ENCODE data around the gene PACRG. TPM values are rescaled to one million over a fixed set of nuclear protein-coding genes. Genes with fewer than 3 reads are reported as not detected.

PACRG gene
- total and polyA plus RNA-seq, 8 donors: 1.8 to 28.6 (median 3.2) TPM; not detected in 2

DNA sequence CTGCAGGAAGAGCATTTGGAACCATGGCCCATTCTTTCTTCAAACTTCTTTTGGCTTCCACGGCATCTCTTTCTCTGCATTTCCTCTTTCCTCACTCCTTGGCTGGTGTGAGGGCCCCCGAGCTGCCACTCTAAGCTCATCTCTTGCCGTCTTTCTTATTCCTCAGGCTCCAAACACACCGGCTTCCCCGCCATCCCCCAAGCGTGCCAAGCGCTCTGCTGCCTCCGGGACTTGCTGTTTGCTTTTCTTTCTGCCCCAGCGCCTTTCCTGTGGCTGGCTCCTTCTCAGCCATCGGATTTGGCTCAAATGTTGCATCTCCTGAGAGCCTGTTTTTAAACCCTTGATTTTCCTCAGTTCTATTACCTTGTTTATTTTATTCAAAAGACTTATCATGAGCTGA is 172.7 kb downstream of the PACRG start:
- peaks cover 0 to 3% (median 0%) of the 10 kb centered on the region in 4 donors for H3K9me3 ChIP-seq
- no peak overlapping the region for H3K4me3 ChIP-seq
- WGBS, 5 donors: 89 to 94% (median 89%) methylated on average over 10 of the region's 10 CpGs
- intact Hi-C loops (cut with DNase I; ENCODE audit: low total_unique reads): no loop called here
- no peaks in the 10 kb centered on the region for H3K4me1 ChIP-seq
- H3K36me3 ChIP-seq: no peaks in the 10 kb centered on the region
- TF ChIP-seq, protein P1, sequence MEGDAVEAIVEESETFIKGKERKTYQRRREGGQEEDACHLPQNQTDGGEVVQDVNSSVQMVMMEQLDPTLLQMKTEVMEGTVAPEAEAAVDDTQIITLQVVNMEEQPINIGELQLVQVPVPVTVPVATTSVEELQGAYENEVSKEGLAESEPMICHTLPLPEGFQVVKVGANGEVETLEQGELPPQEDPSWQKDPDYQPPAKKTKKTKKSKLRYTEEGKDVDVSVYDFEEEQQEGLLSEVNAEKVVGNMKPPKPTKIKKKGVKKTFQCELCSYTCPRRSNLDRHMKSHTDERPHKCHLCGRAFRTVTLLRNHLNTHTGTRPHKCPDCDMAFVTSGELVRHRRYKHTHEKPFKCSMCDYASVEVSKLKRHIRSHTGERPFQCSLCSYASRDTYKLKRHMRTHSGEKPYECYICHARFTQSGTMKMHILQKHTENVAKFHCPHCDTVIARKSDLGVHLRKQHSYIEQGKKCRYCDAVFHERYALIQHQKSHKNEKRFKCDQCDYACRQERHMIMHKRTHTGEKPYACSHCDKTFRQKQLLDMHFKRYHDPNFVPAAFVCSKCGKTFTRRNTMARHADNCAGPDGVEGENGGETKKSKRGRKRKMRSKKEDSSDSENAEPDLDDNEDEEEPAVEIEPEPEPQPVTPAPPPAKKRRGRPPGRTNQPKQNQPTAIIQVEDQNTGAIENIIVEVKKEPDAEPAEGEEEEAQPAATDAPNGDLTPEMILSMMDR (IDR thresholded peaks at IDR 0.05): no peak
- TF ChIP-seq EP300 (IDR thresholded peaks at IDR 0.05) (no peak), POLR2A (IDR thresholded peaks at IDR 0.05) (no peak), POLR2AphosphoS5 (IDR thresholded peaks at IDR 0.05) (no peak)
- H3K27ac ChIP-seq: no peak overlapping the region
- H3K27me3 ChIP-seq: no peaks in the 10 kb centered on the region
- no peak for DNase-seq

- intact Hi-C loops (cut with DNase I; ENCODE audit: low total_unique reads): no loop called here
- H3K9me3 ChIP-seq: peaks cover 0 to 6% (median 2%) of the 10 kb centered on the region in 4 donors
- no peak for TF ChIP-seq POLR2A (IDR thresholded peaks at IDR 0.05)
- no peak for TF ChIP-seq POLR2AphosphoS5 (IDR thresholded peaks at IDR 0.05)
Observed at GRCh38 chr6:162904069-162904663, 176.4 kb downstream of the PACRG start.

GRCh38 chr6:162906479-162906878 is 178.7 kb downstream of the PACRG start:
- peaks cover 0 to 6% (median 2%) of the 10 kb centered on the region in 4 donors for H3K9me3 ChIP-seq
- no peaks in the 10 kb centered on the region for H3K4me1 ChIP-seq
- intact Hi-C loops (cut with DNase I; ENCODE audit: low total_unique reads): no loop called here
- no peak overlapping the region for H3K27ac ChIP-seq
- no peaks in the 10 kb centered on the region for H3K36me3 ChIP-seq
- H3K27me3 ChIP-seq: no peaks in the 10 kb centered on the region
- TF ChIP-seq POLR2A (IDR thresholded peaks at IDR 0.05): no peak
- TF ChIP-seq, protein P1 (IDR thresholded peaks at IDR 0.05): no peak
- no peak for TF ChIP-seq POLR2AphosphoS5 (IDR thresholded peaks at IDR 0.05)
- no peak for TF ChIP-seq EP300 (IDR thresholded peaks at IDR 0.05)
- WGBS, 5 donors: 75 to 86% (median 78%) methylated on average over 6 of the region's 6 CpGs
- no peak overlapping the region for H3K4me3 ChIP-seq
- DNase-seq: no peak

More at GRCh38 chr6:162904069-162904663, 176.4 kb downstream of the PACRG start:
- H3K27me3 ChIP-seq: no peaks in the 10 kb centered on the region
- H3K4me1 ChIP-seq: no peaks in the 10 kb centered on the region
- 89 to 91% (median 91%) methylated on average over 9 of the region's 9 CpGs for WGBS, 5 donors
- no peak overlapping the region for H3K4me3 ChIP-seq
- DNase-seq: no peak
- no peaks in the 10 kb centered on the region for H3K36me3 ChIP-seq
- H3K27ac ChIP-seq: no peak overlapping the region

- TF ChIP-seq, protein P1 (IDR thresholded peaks at IDR 0.05): peak in 1 of 7 experiments; percentile 19
- TF ChIP-seq POLR2A (IDR thresholded peaks at IDR 0.05): no peak
- no peaks in the 10 kb centered on the region for H3K27me3 ChIP-seq
- no peak for DNase-seq
- no peak overlapping the region for H3K27ac ChIP-seq
- H3K4me1 ChIP-seq: no peaks in the 10 kb centered on the region
- no peaks in the 10 kb centered on the region for H3K36me3 ChIP-seq
- WGBS, 5 donors: 64 to 73% (median 72%) methylated on average over 2 of the region's 2 CpGs
- peaks cover 0 to 6% (median 2%) of the 10 kb centered on the region in 4 donors for H3K9me3 ChIP-seq
- no peak overlapping the region for H3K4me3 ChIP-seq
- intact Hi-C loops (cut with DNase I; ENCODE audit: low total_unique reads): no loop called here
Observed at GRCh38 chr6:162907876-162908481, 180.2 kb downstream of the PACRG start.

GRCh38 chr6:162913206-162913605 is 185.4 kb downstream of the PACRG start:
- Histone ChIP-seq H3K9me3 (peaks cover 0 to 5% (median 0%) of the 10 kb centered on the region in 4 donors), H3K27ac (no peak overlapping the region), H3K4me1 (no peaks in the 10 kb centered on the region), H3K36me3 (no peaks in the 10 kb centered on the region), H3K27me3 (no peaks in the 10 kb centered on the region), H3K4me3 (no peak overlapping the region)
- DNase-seq: no peak
- TF ChIP-seq EP300 (IDR thresholded peaks at IDR 0.05): no peak
- TF ChIP-seq POLR2AphosphoS5 (IDR thresholded peaks at IDR 0.05): no peak
- TF ChIP-seq, protein P1 (IDR thresholded peaks at IDR 0.05): no peak
- TF ChIP-seq POLR2A (IDR thresholded peaks at IDR 0.05): no peak
- intact Hi-C loops (cut with DNase I; ENCODE audit: low total_unique reads): no loop called here
- WGBS, 5 donors: 89 to 95% (median 93%) methylated on average over 5 of the region's 5 CpGs

Data from stomach (tissue), 9 donors.